Adrenal gland (tissue), 12 donors: ENCODE measurements around the gene PHACTR3. TPM values are rescaled to one million over a fixed set of nuclear protein-coding genes. Genes with fewer than 3 reads are reported as not detected.

Source experiments
- DNase-seq, 7 donors: peaks; one replicate each; pipeline ENCODE4 v3.0.0-alpha.2; 2019 to 2020
- H3K27ac ChIP-seq, 5 donors: fragments of 200-600 bp; sonication (generic) in 4 of 5; 1 replicate in 3 of 5; 2 replicates in 2 of 5; pipeline versions ENCODE4 v1.5.1 to v1.8.0; 2016 to 2020; ENCODE audit warnings: mild to moderate bottlenecking in 1 of 5
- H3K27me3 ChIP-seq: fragments of 200-600 bp; 2 replicates; pipeline ENCODE4 v1.8.0; 2021
- H3K36me3 ChIP-seq, 2 donors: fragments of 200-600 bp; replicated peaks in 1 of 2; 1 replicate in 1 of 2; 2 replicates in 1 of 2; pipeline versions ENCODE4 v1.5.1 to v1.8.0; 2018 to 2022
- H3K4me1 ChIP-seq, 2 donors: fragments of 200-600 bp; replicated peaks in 1 of 2; 1 replicate in 1 of 2; 2 replicates in 1 of 2; pipeline versions ENCODE4 v1.5.1 to v1.8.0; 2018 to 2021
- H3K4me3 ChIP-seq, 4 donors: fragments of 200-600 bp; sonication (generic) in 3 of 4; one replicate each; pipeline ENCODE4 v1.5.1; 2016 to 2018
- H3K9me3 ChIP-seq, 3 donors: fragments of 200-600 bp; sonication (generic) in 1 of 3; replicated peaks in 1 of 3; 1 replicate in 2 of 3; 2 replicates in 1 of 3; pipeline versions ENCODE4 v1.5.1 to v1.8.0; 2016 to 2021
- POLR2A ChIP-seq, 2 donors: fragments of 450-650 bp; IDR thresholded peaks; one replicate each; pipeline ENCODE4 v1.6.1; 2017; ENCODE audit warnings: antibody characterized with exemption in 2 of 2, mild to moderate bottlenecking in 2 of 2, moderate library complexity in 1 of 2
- WGBS, 4 donors: extraction: QIAGEN DNeasy Blood & Tissue Kit in 2 of 4; methylation state at CpG; one replicate each; pipeline versions ENCODE4 v1.1.5 to v1.1.7; 2013 to 2017; 5-methylcytosine and 5-hydroxymethylcytosine counted together
- intact Hi-C, 2 donors: fragments of 100-400 bp; cut with DNase I; formaldehyde crosslinking; loops; one replicate each; pipeline versions ENCODE4 v1.14.1 to v1.15.0; 2022 to 2023
- polyA plus RNA-seq, 3 donors: library from polyadenylated mRNA; stranded (reverse); fragments of 200-250 nt in 2 of 3; fragments of 350-450 nt in 1 of 3; fragmentation: Illumina TruSeq in 1 of 3; extraction: RNeasy Lipid Tissue Mini Kit (QIAGEN cat#74804) in 1 of 3; gene quantifications; one replicate each; pipeline ENCODE4 v1.2.3, GENCODE V29; 2013 to 2014
- total RNA-seq, 9 donors: library from RNA; depleted of rRNA in 4 of 9; stranded (reverse); fragments of >200 nt in 4 of 9; fragments of 120-200 nt in 1 of 9; fragmentation: NEBNext Ultra II Directional in 1 of 9; extraction: Animal tissue kit (Norgen Biotek cat#: 25700) in 1 of 9; gene quantifications; one replicate each; pipeline versions ENCODE4 v1.1.0 to v1.2.4, GENCODE V29; 2013 to 2023
- TF ChIP-seq, protein P1 (sequence below), 6 experiments: fragments of 450-650 bp in 4 of 6; fragments of 200-600 bp in 2 of 6; sonication (generic) in 1 of 6; IDR thresholded peaks; 1 replicate in 5 of 6; 2 replicates in 1 of 6; pipeline versions ENCODE4 v1.5.1 to v1.8.0; 2016 to 2021; ENCODE audit warnings: antibody characterized with exemption in 6 of 6, mild to moderate bottlenecking in 2 of 6, moderate library complexity in 1 of 6
- donor health status: healthy with polysubstance abuse.
- donor health status: Bipolar disorder and iron deficiency.
- donor health status: DM: yes; HTN: yes; CAD: no.
- donor health status: DM: no; HTN: no; CAD: no.
- donor health status: DM: no; HTN: no; CAD: no.
- donor health status: DM: yes; HTN: yes; CAD: no.

The PHACTR3 gene
- total and polyA plus RNA-seq, 12 donors, result 0.17 to 4.5 (median 0.81) TPM

DNA sequence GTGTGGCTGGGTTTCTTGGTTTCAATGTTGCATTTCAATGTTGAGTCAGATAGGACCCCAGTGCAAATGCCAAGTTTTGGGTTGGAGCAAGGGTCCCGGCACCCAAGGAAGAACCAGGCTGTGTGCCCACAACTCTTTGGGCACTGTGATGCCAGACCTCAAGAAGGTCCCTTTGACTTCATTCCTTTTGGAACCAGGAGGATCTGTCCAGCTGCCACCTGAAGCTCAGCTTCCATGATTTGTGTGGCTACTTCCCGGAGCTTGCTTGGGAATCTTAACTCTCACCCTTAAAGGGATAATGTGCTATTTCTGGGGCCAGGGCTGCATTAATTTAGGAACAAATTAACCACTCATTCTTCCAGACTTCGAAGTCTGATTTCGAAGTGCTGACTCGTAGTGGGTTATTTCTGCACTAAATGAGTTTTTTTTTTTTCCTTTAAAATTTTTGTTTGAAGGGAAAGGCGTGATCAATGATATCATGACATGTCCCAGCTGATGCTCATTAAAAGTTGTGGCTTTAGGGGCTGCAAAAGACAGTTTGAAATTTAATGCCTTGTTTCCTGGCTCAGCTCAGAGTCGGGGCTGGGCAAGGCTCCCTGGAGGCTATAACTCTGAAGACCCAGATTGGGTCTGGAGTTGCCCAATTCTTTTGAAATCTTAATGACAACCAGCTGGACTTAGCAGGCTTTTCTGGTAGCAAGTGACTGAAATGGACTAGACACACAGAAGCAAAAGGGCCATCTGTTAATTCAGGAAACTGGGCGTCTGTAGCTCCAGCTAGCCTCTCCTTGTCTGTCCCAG is 24.0 kb upstream of the PHACTR3 start:
- H3K4me1 ChIP-seq, result no peaks in the 10 kb centered on the region
- peaks cover 27% of the 10 kb centered on the region for H3K27me3 ChIP-seq
- 43 to 48% (median 46%) methylated on average over 8 of the region's 8 CpGs for WGBS, 4 donors
- intact Hi-C loops, result no loop called here
- H3K27ac ChIP-seq, result peak overlapping the region in 1 of 5 donors; percentile 52
- no peak for TF ChIP-seq POLR2A (IDR thresholded peaks at IDR 0.05)
- TF ChIP-seq, protein P1, sequence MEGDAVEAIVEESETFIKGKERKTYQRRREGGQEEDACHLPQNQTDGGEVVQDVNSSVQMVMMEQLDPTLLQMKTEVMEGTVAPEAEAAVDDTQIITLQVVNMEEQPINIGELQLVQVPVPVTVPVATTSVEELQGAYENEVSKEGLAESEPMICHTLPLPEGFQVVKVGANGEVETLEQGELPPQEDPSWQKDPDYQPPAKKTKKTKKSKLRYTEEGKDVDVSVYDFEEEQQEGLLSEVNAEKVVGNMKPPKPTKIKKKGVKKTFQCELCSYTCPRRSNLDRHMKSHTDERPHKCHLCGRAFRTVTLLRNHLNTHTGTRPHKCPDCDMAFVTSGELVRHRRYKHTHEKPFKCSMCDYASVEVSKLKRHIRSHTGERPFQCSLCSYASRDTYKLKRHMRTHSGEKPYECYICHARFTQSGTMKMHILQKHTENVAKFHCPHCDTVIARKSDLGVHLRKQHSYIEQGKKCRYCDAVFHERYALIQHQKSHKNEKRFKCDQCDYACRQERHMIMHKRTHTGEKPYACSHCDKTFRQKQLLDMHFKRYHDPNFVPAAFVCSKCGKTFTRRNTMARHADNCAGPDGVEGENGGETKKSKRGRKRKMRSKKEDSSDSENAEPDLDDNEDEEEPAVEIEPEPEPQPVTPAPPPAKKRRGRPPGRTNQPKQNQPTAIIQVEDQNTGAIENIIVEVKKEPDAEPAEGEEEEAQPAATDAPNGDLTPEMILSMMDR (IDR thresholded peaks at IDR 0.05), result no peak
- H3K36me3 ChIP-seq, result no peaks in the 10 kb centered on the region
- no peaks in the 10 kb centered on the region for H3K9me3 ChIP-seq
- peak in 3 of 7 donors; percentile 25 to 59 (median 31) for DNase-seq
- H3K4me3 ChIP-seq, result no peak overlapping the region

DNA sequence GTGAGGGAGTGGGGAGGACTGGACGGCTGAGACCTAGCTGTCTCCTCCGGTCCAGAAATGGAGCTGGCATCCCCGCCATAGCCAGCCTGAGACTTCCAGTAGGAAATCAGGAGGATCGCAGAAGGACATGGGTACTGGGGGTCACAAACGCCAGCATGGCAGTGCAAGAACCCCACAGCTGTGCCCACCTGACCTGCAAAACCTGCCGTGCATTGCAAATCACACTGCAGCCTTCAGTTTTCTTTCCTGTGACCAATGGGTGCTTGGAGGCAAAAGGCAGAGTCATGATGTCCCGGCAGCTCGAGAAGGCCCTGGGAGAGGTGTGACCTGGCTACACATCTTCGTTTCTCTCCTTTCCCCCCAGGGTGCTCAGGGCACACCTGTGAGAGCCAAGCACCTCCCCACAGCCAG is 23.3 kb upstream of the PHACTR3 start:
- peaks cover 27% of the 10 kb centered on the region for H3K27me3 ChIP-seq
- no peak overlapping the region for H3K4me3 ChIP-seq
- 72 to 81% (median 80%) methylated on average over 8 to 9 of the region's 9 CpGs for WGBS, 4 donors
- DNase-seq, result no peak
- no peak for TF ChIP-seq POLR2A (IDR thresholded peaks at IDR 0.05)
- TF ChIP-seq, protein P1 (IDR thresholded peaks at IDR 0.05), result no peak
- no peaks in the 10 kb centered on the region for H3K36me3 ChIP-seq
- H3K9me3 ChIP-seq, result no peaks in the 10 kb centered on the region
- intact Hi-C loops, result no loop called here
- no peaks in the 10 kb centered on the region for H3K4me1 ChIP-seq
- no peak overlapping the region for H3K27ac ChIP-seq

DNA sequence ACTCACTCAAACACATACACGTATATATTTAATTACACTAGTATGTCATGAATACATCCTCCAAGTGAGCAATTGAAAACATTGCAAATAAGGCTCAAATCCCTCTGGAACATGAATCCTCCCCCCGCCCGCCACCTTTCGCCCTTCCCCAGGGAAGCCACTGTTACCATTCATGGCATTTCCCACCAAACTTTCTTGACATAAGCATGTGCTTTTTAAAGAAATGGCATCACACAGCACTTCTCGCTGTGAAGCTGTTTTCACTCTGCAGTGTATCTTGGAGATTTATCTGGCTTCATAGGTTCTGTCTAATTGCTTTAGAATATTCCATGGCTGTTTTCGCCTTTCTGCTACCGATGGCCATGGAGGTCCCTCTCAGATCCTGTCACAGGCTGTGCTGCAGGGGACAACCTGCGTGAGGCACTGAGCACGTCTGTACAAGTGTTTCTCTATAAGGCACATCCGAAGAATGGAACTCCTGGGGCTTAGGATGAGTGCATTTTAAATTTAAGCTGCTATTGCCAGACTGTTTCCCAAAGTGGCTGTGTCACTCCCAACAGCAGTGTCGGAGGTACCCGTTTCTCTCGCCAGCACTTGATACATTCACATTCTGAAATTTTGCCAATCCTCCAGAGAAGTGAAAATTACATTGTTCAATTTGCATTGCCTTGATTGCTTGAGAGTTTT is 22.2 kb upstream of the PHACTR3 start:
- H3K4me3 ChIP-seq, result no peak overlapping the region
- no peaks in the 10 kb centered on the region for H3K4me1 ChIP-seq
- intact Hi-C loops, result no loop called here
- 72 to 81% (median 80%) methylated on average over 13 of the region's 13 CpGs for WGBS, 4 donors
- TF ChIP-seq POLR2A (IDR thresholded peaks at IDR 0.05), result no peak
- TF ChIP-seq, protein P1 (IDR thresholded peaks at IDR 0.05), result no peak
- no peaks in the 10 kb centered on the region for H3K9me3 ChIP-seq
- peaks cover 21% of the 10 kb centered on the region for H3K27me3 ChIP-seq
- no peaks in the 10 kb centered on the region for H3K36me3 ChIP-seq
- no peak for DNase-seq
- no peak overlapping the region for H3K27ac ChIP-seq

DNA sequence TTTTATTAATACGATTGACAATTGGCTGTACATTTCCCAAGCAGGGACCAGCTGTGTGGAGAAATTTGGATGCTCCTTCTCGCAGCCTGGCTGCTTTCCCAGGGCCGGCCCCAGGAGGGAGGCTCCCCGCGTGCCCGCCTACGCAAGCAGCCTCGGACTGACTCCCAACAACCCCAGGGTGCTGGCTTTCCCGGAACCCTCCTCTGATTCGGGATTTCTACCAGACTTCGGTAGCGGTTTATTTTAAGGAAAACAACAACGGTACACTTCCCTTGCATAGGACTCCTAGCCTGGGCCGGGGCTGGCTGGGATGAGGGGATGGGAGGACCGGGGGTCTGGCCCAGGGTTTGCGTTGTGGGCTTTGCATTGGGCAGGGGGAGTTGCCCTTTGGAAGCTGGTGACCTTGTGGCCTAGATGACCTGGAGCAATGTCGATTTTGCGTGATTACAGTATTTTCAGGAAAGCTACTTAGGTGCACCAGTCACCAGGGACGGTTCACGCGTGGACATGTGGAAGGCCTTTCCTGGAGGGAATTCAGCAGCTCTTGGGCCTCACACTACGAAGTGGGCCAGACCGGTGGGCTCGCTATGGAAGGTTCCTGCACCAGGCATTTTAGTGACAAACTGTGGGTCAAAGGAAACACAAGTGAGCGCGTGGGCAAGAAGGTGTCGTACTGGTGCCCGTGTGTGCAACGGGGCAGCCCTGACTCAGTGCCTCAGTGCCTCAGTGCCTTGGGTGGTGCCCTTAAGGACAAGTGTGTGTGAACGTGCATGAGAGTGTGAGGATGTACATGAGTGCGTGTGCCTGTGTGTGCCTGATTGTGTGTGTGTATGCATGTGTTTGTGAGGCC is 20.7 kb upstream of the PHACTR3 start:
- Histone ChIP-seq H3K4me3 (no peak overlapping the region), H3K4me1 (no peaks in the 10 kb centered on the region), H3K36me3 (no peaks in the 10 kb centered on the region), H3K9me3 (no peaks in the 10 kb centered on the region), H3K27me3 (peaks cover 9% of the 10 kb centered on the region), H3K27ac (peak overlapping the region in 1 of 5 donors; percentile 64)
- TF ChIP-seq POLR2A (IDR thresholded peaks at IDR 0.05), result no peak
- TF ChIP-seq, protein P1 (IDR thresholded peaks at IDR 0.05), result no peak
- intact Hi-C loops, result no loop called here
- DNase-seq, result peak in 6 of 7 donors; percentile 28 to 70 (median 37)
- 73 to 85% (median 79%) methylated on average over 30 to 31 of the region's 31 CpGs for WGBS, 4 donors
